Measurements from ENCODE around the gene SERHL2. TPM values are rescaled to one million over a fixed set of nuclear protein-coding genes. Genes with fewer than 3 reads are reported as not detected.

SERHL2 gene
- polyA plus RNA-seq, 1 of the 3 experiments (the other 2 are of a cell fraction) = 3.1 TPM

GRCh38 chr22:42614312-42615091 lies 60.7 kb downstream of the SERHL2 start, which contains the start of gene POLDIP3:
POLDIP3 (minus strand) TSS chr22:42614883; CDS start chr22:42614857, 26 bp downstream.
- peak; percentile 88 for DNase-seq
- ChIA-PET CTCF (interaction anchor here (0.8 to 1.3 kb wide), 2 partner anchors 15 to 253 kb away, joined by 3 read pairs; no protein-coding TSS in a partner anchor), POLR2A (interaction anchor here (0.7 to 1.8 kb wide), 6 partner anchors 13 to 1071 kb away, joined by 3 to 6 read pairs (median 4); partner anchors contain the start of genes CYB5R3 and POLR3H)

DNA sequence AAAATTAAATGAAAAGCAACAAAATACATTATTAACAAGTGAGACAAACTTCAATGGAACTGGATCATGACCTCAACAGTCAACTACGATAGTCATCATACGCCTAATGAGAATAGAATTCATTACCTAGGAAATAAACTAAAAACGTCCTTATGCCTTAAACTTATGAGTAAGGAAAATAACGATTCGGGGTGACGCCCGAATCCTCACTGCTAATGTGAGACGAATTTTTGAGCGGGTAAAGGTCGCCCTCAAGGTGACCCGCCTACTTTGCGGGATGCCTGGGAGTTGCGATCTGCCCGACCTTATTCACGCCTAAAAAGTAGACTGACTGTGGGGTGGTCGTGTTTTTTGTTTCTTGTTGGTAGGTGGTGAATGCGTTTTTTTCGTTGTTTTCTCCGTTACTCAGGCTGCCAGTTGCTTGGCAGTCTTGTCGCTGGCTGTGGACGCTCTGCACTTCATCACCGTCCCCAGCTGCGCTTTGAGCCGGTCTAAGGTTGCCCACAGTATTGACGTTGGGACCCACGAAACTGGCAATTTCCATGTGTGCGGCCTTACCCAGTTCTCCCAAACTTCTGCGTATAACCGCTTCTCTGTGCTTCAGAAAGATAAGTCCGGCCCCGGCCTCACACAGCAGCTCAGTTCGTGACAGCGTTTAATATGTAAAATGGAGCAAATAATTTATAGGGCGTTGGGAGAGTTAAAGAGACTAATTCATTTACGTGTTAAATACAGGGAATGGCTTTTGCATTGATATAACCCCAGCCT lies 61.5 kb downstream of the SERHL2 start:
- H3F3A ChIP-seq (replicated peaks; ENCODE audit: insufficient read depth) = peaks cover 10% of the 10 kb centered on the region
- peak overlapping the region; percentile 62 to 76 for H3K4me3 ChIP-seq (ENCODE audit: low read depth in 2 of 2, low read length in 1 of 2)
- peaks cover 15% of the 10 kb centered on the region; the same call in 1 of the 2 replicates for H4K20me1 ChIP-seq (ENCODE audit: insufficient read depth)
- peaks cover 39% of the 10 kb centered on the region for H3K79me2 ChIP-seq (ENCODE audit: insufficient read depth)
- no peaks in the 10 kb centered on the region for H3K36me3 ChIP-seq (replicated peaks in 1 of 2; ENCODE audit: control insufficient read depth in 1 of 2, insufficient read depth in 2 of 2, low read length in 1 of 2)
- ChIA-PET CTCF (interaction anchor here (0.8 to 1.3 kb wide), 2 partner anchors 14 to 252 kb away, joined by 3 read pairs; no protein-coding TSS in a partner anchor), POLR2A (interaction anchor here (0.6 to 1.8 kb wide), 8 partner anchors 12 to 1071 kb away, joined by 3 to 6 read pairs (median 3); partner anchors contain the start of genes CYB5R3 and POLR3H)
- peak overlapping the region; percentile 81 for H3K4me2 ChIP-seq
- peaks cover 11 to 12% of the 10 kb centered on the region in 2 experiments; a peak in 2 of 4 replicates for H3K4me1 ChIP-seq (ENCODE audit: control insufficient read depth in 1 of 2, insufficient read depth in 2 of 2, low read depth in 1 of 2, low read length in 1 of 2)
- H2AFZ ChIP-seq (ENCODE audit: low read depth) = no peak overlapping the region
- DNase-seq = peak; percentile 79
- H3K27me3 ChIP-seq (ENCODE audit: insufficient read depth) = no peaks in the 10 kb centered on the region
- peak overlapping the region; percentile 95 to 96 for H3K27ac ChIP-seq (ENCODE audit: low read depth in 2 of 2, low read length in 1 of 2)
- H3K9me2 ChIP-seq = no peaks in the 10 kb centered on the region
- H3K9me3 ChIP-seq = no peaks in the 10 kb centered on the region
- H3K9ac ChIP-seq = peak overlapping the region; percentile 87
- 1% methylated on average over 27 of the region's 35 CpGs for WGBS (ENCODE audit: low lambda C conversion rate)
- TF ChIP-seq EP300 (IDR thresholded peaks at IDR 0.05; ENCODE audit: borderline replicate concordance in 1 of 2, low read depth in 1 of 2, low read length in 1 of 2) (peak in 1 of 2 experiments; percentile 38; a peak in 2 of 4 replicates), GATA2 (CRISPR knock-in tag; IDR thresholded peaks at IDR 0.05) (no peak), RFX5 (IDR thresholded peaks at IDR 0.05; ENCODE audit: low read length) (no peak), NFIC (IDR thresholded peaks at IDR 0.05; ENCODE audit: borderline replicate concordance) (no peak), FOSL2 (IDR thresholded peaks at IDR 0.05; ENCODE audit: borderline replicate concordance, low read depth) (peak; percentile 7; the same call in 1 of the 2 replicates), POLR2AphosphoS5 (IDR thresholded peaks at IDR 0.05; ENCODE audit: low read depth, low read length) (peak; percentile 100), TCF12 (IDR thresholded peaks at IDR 0.05) (peak; percentile 48; the same call in 1 of the 2 replicates), SIN3A (IDR thresholded peaks at IDR 0.05; ENCODE audit: borderline replicate concordance, low read depth, low read length) (peak; percentile 100), JUND (IDR thresholded peaks at IDR 0.05) (peak; percentile 40; the same call in 1 of the 2 replicates), TEAD4 (IDR thresholded peaks at IDR 0.05; ENCODE audit: borderline replicate concordance, insufficient read depth) (peak; percentile 70; the same call in 1 of the 2 replicates), MXI1 (IDR thresholded peaks at IDR 0.05; ENCODE audit: low read depth, low read length) (no peak; the same call in 1 of the 2 replicates), ELF1 (IDR thresholded peaks at IDR 0.05) (no peak), RXRA (IDR thresholded peaks at IDR 0.05; ENCODE audit: borderline replicate concordance, low read depth) (peak; percentile 35; the same call in 1 of the 2 replicates)
- TF ChIP-seq, protein P1, sequence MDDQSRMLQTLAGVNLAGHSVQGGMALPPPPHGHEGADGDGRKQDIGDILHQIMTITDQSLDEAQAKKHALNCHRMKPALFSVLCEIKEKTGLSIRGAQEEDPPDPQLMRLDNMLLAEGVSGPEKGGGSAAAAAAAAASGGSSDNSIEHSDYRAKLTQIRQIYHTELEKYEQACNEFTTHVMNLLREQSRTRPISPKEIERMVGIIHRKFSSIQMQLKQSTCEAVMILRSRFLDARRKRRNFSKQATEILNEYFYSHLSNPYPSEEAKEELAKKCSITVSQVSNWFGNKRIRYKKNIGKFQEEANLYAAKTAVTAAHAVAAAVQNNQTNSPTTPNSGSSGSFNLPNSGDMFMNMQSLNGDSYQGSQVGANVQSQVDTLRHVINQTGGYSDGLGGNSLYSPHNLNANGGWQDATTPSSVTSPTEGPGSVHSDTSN (IDR thresholded peaks at IDR 0.05) = peak; percentile 62; the same call in 1 of the 2 replicates

More at GRCh38 chr22:42614312-42615091, 60.7 kb downstream of the SERHL2 start, which contains the start of gene POLDIP3:
- 0% methylated on average over 16 of the region's 85 CpGs for WGBS (ENCODE audit: low lambda C conversion rate)
- Histone ChIP-seq H3F3A (replicated peaks; ENCODE audit: insufficient read depth) (peaks cover 10% of the 10 kb centered on the region), H3K27ac (ENCODE audit: low read depth in 2 of 2, low read length in 1 of 2) (peak within 1 kb of the TSS; percentile 95 to 96), H3K4me2 (peak within 1 kb of the TSS; percentile 81), H3K9me2 (no peaks in the 10 kb centered on the region), H3K27me3 (ENCODE audit: insufficient read depth) (no peaks in the 10 kb centered on the region), H3K36me3 (replicated peaks in 1 of 2; ENCODE audit: control insufficient read depth in 1 of 2, insufficient read depth in 2 of 2, low read length in 1 of 2) (no peaks in the 10 kb centered on the region), H3K9me3 (no peaks in the 10 kb centered on the region), H3K4me3 (ENCODE audit: low read depth in 2 of 2, low read length in 1 of 2) (peak within 1 kb of the TSS; percentile 62 to 76), H3K79me2 (ENCODE audit: insufficient read depth) (peaks cover 47% of the 10 kb centered on the region), H3K4me1 (ENCODE audit: control insufficient read depth in 1 of 2, insufficient read depth in 2 of 2, low read depth in 1 of 2, low read length in 1 of 2) (peaks cover 11 to 15% of the 10 kb centered on the region in 2 experiments; a peak in 2 of 4 replicates), H3K9ac (peak within 1 kb of the TSS; percentile 87), H2AFZ (ENCODE audit: low read depth) (no peak within 1 kb of the TSS), H4K20me1 (ENCODE audit: insufficient read depth) (peaks cover 15% of the 10 kb centered on the region; the same call in 1 of the 2 replicates)
- TF ChIP-seq YY1 (IDR thresholded peaks at IDR 0.05; ENCODE audit: low read depth) (peak; percentile 79), EZH2phosphoT487 (IDR thresholded peaks at IDR 0.05; ENCODE audit: borderline replicate concordance, low read depth) (no peak), GATA2 (CRISPR knock-in tag; IDR thresholded peaks at IDR 0.05) (no peak), MXI1 (IDR thresholded peaks at IDR 0.05; ENCODE audit: low read depth, low read length) (peak; percentile 35; the same call in 1 of the 2 replicates), ELF1 (IDR thresholded peaks at IDR 0.05) (peak; percentile 16; the same call in 1 of the 2 replicates), GABPA (IDR thresholded peaks at IDR 0.05; ENCODE audit: low read depth) (peak; percentile 85), TAF1 (IDR thresholded peaks at IDR 0.05; ENCODE audit: borderline replicate concordance, low read depth, low read length) (peak; percentile 59; the same call in 1 of the 2 replicates), CHD2 (IDR thresholded peaks at IDR 0.05; ENCODE audit: low read length, partially characterized antibody) (peak; percentile 99), MEF2A (IDR thresholded peaks at IDR 0.05; ENCODE audit: borderline replicate concordance, low read depth) (no peak)
- TF ChIP-seq, protein P2, sequence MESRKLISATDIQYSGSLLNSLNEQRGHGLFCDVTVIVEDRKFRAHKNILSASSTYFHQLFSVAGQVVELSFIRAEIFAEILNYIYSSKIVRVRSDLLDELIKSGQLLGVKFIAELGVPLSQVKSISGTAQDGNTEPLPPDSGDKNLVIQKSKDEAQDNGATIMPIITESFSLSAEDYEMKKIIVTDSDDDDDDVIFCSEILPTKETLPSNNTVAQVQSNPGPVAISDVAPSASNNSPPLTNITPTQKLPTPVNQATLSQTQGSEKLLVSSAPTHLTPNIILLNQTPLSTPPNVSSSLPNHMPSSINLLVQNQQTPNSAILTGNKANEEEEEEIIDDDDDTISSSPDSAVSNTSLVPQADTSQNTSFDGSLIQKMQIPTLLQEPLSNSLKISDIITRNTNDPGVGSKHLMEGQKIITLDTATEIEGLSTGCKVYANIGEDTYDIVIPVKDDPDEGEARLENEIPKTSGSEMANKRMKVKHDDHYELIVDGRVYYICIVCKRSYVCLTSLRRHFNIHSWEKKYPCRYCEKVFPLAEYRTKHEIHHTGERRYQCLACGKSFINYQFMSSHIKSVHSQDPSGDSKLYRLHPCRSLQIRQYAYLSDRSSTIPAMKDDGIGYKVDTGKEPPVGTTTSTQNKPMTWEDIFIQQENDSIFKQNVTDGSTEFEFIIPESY (IDR thresholded peaks at IDR 0.05; ENCODE audit: borderline replicate concordance, low read depth) = peak; percentile 97
